ENCODE measurements around the gene CLEC18C. TPM values are rescaled to one million over a fixed set of nuclear protein-coding genes. Genes with fewer than 3 reads are reported as not detected.
"Not testable (repeated sequence)": the region's sequence is repeated elsewhere in the genome, so short reads cannot be mapped to it uniquely, and the experiment has no call there.

Gene CLEC18C
- total and polyA plus RNA-seq, 10 of the 15 experiments (the other 5 are each of a cell fraction or from before 2014, with no cell fraction given): 0.05 to 0.11 TPM; not detected in 8

DNA sequence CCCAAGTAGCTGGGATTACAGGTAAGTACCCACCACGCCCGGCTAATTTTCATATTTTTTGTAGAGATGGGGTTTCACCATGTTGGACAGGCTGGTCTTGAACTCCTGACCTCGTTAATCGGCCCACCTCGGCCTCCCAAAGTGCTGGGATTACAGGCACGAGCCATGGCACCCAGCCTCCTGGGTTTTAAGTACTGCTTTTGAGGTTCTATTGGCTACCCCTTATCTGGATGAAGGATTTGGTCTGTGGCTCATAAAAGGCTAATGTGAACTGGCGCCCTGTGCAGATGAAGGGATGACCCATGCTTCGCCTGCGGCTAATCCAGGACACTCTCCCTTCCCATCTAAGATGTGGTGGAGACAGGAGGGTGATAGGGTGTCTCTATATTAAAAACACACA is 25.6 kb downstream of the CLEC18C start:
- H3K4me2 ChIP-seq (ENCODE audit: control insufficient read depth, insufficient read depth); BruUV-seq (replicated peaks); H3K9me3 ChIP-seq (replicated peaks; ENCODE audit: control insufficient read depth, insufficient read depth, low read length); H3K4me1 ChIP-seq (ENCODE audit: control insufficient read depth, insufficient read depth, low read length); intact Hi-C loops (cut with micrococcal nuclease; ENCODE audit: unreplicated experiment); RAD21 ChIA-PET (ENCODE audit: unreplicated experiment); POLR2A ChIA-PET; in situ Hi-C loops (cut with MboI); CTCF ChIA-PET; H3K27ac ChIP-seq (ENCODE audit: control insufficient read depth, insufficient read depth); H3K9ac ChIP-seq (ENCODE audit: control insufficient read depth, insufficient read depth, low read length); SMC1A ChIA-PET (ENCODE audit: uncharacterized antibody, unreplicated experiment); H3K36me3 ChIP-seq (ENCODE audit: control insufficient read depth in 2 of 2, insufficient read depth in 2 of 2, low read length in 1 of 2); H4K20me1 ChIP-seq (ENCODE audit: control insufficient read depth, insufficient read depth); H3K27me3 ChIP-seq (replicated peaks in 1 of 2; ENCODE audit: control insufficient read depth in 2 of 2, insufficient read depth in 2 of 2, low read length in 1 of 2); H3K79me2 ChIP-seq (ENCODE audit: control insufficient read depth, insufficient read depth, low read length); H3K4me3 ChIP-seq; FAIRE-seq; ATAC-seq; H2AFZ ChIP-seq (ENCODE audit: control insufficient read depth, low read depth, low read length); DNase-seq (ENCODE audit: low read depth, low spot score): not testable (repeated sequence)
- WGBS (ENCODE audit: insufficient coverage, insufficient replicate concordance, low lambda C conversion rate, missing lambda C conversion rate): 66% methylated on average over 9 of the region's 9 CpGs

DNA sequence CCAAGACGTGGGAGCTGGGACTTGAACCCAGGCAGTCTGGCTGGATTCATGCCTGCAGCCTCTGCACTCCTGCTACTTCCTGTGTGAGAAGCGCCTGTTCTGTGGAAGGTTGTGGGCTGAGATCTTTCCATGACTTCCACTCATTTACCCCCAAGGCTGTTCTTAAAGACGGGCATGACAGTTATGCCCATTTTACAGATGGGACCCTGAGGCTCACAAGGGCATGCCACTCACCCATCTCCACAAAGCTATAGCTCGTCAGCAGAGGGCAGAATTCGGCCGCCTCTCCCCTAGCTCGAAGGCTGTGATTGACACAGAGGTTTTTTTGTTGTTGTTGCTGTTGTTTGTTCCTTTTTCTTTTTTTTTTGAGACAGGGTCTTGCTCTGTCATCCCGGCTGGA is 26.5 kb downstream of the CLEC18C start:
- in situ Hi-C loops (cut with MboI); CTCF ChIA-PET; BruUV-seq (replicated peaks): not testable (repeated sequence)

DNA sequence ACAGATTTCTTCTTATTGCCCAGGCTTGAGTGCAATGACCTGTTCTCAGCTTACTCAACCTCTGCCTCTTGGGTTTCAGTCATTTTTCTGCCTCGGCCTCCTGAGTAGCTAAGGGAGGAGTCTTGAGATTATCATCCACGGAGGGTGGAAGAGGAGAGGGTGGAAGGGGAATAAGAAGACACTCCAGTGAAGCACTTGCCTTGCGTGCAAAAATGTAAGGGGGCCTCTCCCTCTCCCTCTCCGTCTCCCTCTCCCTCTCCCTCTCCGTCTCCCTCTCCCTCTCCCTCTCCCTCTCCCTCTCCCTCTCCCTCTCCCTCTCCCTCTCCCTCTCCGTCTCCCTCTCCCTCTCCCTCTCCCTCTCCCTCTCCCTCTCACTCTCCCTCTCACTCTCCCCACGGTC is 29.9 kb downstream of the CLEC18C start:
- DNase-seq (ENCODE audit: low read depth, low spot score); RAD21 ChIA-PET (ENCODE audit: unreplicated experiment); H3K27ac ChIP-seq (ENCODE audit: control insufficient read depth, insufficient read depth); ATAC-seq; in situ Hi-C loops (cut with MboI); H3K79me2 ChIP-seq (ENCODE audit: control insufficient read depth, insufficient read depth, low read length); H4K20me1 ChIP-seq (ENCODE audit: control insufficient read depth, insufficient read depth); POLR2A ChIA-PET; H3K36me3 ChIP-seq (ENCODE audit: control insufficient read depth in 2 of 2, insufficient read depth in 2 of 2, low read length in 1 of 2); H3K27me3 ChIP-seq (replicated peaks in 1 of 2; ENCODE audit: control insufficient read depth in 2 of 2, insufficient read depth in 2 of 2, low read length in 1 of 2); intact Hi-C loops (cut with micrococcal nuclease; ENCODE audit: unreplicated experiment); H3K4me1 ChIP-seq (ENCODE audit: control insufficient read depth, insufficient read depth, low read length); CTCF ChIA-PET; H3K4me3 ChIP-seq; H3K9ac ChIP-seq (ENCODE audit: control insufficient read depth, insufficient read depth, low read length); H3K4me2 ChIP-seq (ENCODE audit: control insufficient read depth, insufficient read depth); FAIRE-seq; H2AFZ ChIP-seq (ENCODE audit: control insufficient read depth, low read depth, low read length); SMC1A ChIA-PET (ENCODE audit: uncharacterized antibody, unreplicated experiment); BruUV-seq (replicated peaks); H3K9me3 ChIP-seq (replicated peaks; ENCODE audit: control insufficient read depth, insufficient read depth, low read length): not testable (repeated sequence)
- WGBS (ENCODE audit: insufficient coverage, insufficient replicate concordance, low lambda C conversion rate, missing lambda C conversion rate): 51% methylated on average over 4 of the region's 7 CpGs

More for the DNA sequence above, 26.5 kb downstream of the CLEC18C start:
- H3K36me3 ChIP-seq (ENCODE audit: control insufficient read depth in 2 of 2, insufficient read depth in 2 of 2, low read length in 1 of 2); POLR2A ChIA-PET; H3K4me2 ChIP-seq (ENCODE audit: control insufficient read depth, insufficient read depth); H3K4me1 ChIP-seq (ENCODE audit: control insufficient read depth, insufficient read depth, low read length); H3K79me2 ChIP-seq (ENCODE audit: control insufficient read depth, insufficient read depth, low read length); H3K4me3 ChIP-seq; H3K27me3 ChIP-seq (replicated peaks in 1 of 2; ENCODE audit: control insufficient read depth in 2 of 2, insufficient read depth in 2 of 2, low read length in 1 of 2); FAIRE-seq; H3K27ac ChIP-seq (ENCODE audit: control insufficient read depth, insufficient read depth); RAD21 ChIA-PET (ENCODE audit: unreplicated experiment); SMC1A ChIA-PET (ENCODE audit: uncharacterized antibody, unreplicated experiment); H3K9me3 ChIP-seq (replicated peaks; ENCODE audit: control insufficient read depth, insufficient read depth, low read length); DNase-seq (ENCODE audit: low read depth, low spot score); H3K9ac ChIP-seq (ENCODE audit: control insufficient read depth, insufficient read depth, low read length); intact Hi-C loops (cut with micrococcal nuclease; ENCODE audit: unreplicated experiment); H4K20me1 ChIP-seq (ENCODE audit: control insufficient read depth, insufficient read depth); ATAC-seq; H2AFZ ChIP-seq (ENCODE audit: control insufficient read depth, low read depth, low read length): not testable (repeated sequence)
- 21% methylated on average over 7 of the region's 8 CpGs for WGBS (ENCODE audit: insufficient coverage, insufficient replicate concordance, low lambda C conversion rate, missing lambda C conversion rate)
- TF ChIP-seq, protein P1, sequence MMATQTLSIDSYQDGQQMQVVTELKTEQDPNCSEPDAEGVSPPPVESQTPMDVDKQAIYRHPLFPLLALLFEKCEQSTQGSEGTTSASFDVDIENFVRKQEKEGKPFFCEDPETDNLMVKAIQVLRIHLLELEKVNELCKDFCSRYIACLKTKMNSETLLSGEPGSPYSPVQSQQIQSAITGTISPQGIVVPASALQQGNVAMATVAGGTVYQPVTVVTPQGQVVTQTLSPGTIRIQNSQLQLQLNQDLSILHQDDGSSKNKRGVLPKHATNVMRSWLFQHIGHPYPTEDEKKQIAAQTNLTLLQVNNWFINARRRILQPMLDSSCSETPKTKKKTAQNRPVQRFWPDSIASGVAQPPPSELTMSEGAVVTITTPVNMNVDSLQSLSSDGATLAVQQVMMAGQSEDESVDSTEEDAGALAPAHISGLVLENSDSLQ (IDR thresholded peaks at IDR 0.05): peak; percentile 38; the same call in 1 of the 2 replicates

DNA sequence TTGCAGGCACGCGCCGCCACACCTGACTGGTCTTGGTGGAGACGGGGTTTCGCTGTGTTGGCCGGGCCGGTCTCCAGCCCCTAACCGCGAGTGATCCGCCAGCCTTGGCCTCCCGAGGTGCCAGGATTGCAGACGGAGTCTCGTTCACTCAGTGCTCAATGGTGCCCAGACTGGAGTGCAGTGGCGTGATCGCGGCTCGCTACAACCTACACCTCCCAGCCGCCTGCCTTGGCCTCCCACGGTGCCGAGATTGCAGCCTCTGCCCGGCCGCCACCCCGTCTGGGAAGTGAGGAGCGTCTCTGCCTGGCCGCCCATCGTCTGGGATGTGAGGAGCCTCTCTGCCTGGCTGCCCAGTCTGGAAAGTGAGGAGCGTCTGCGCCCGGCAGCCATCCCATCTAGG is 30.4 kb downstream of the CLEC18C start:
- RAD21 ChIA-PET (ENCODE audit: unreplicated experiment); BruUV-seq (replicated peaks): not testable (repeated sequence)

More for the DNA sequence above, 30.4 kb downstream of the CLEC18C start:
- H3K4me2 ChIP-seq (ENCODE audit: control insufficient read depth, insufficient read depth); H2AFZ ChIP-seq (ENCODE audit: control insufficient read depth, low read depth, low read length); H3K79me2 ChIP-seq (ENCODE audit: control insufficient read depth, insufficient read depth, low read length); H3K27ac ChIP-seq (ENCODE audit: control insufficient read depth, insufficient read depth); FAIRE-seq; SMC1A ChIA-PET (ENCODE audit: uncharacterized antibody, unreplicated experiment); H3K4me3 ChIP-seq; H3K36me3 ChIP-seq (ENCODE audit: control insufficient read depth in 2 of 2, insufficient read depth in 2 of 2, low read length in 1 of 2); H3K4me1 ChIP-seq (ENCODE audit: control insufficient read depth, insufficient read depth, low read length); H3K9ac ChIP-seq (ENCODE audit: control insufficient read depth, insufficient read depth, low read length); DNase-seq (ENCODE audit: low read depth, low spot score); CTCF ChIA-PET; H3K27me3 ChIP-seq (replicated peaks in 1 of 2; ENCODE audit: control insufficient read depth in 2 of 2, insufficient read depth in 2 of 2, low read length in 1 of 2); POLR2A ChIA-PET; H3K9me3 ChIP-seq (replicated peaks; ENCODE audit: control insufficient read depth, insufficient read depth, low read length); intact Hi-C loops (cut with micrococcal nuclease; ENCODE audit: unreplicated experiment); in situ Hi-C loops (cut with MboI); ATAC-seq; H4K20me1 ChIP-seq (ENCODE audit: control insufficient read depth, insufficient read depth): not testable (repeated sequence)
- 100% methylated on average over 6 of the region's 29 CpGs for WGBS (ENCODE audit: insufficient coverage, insufficient replicate concordance, low lambda C conversion rate, missing lambda C conversion rate)
